Natural killer cell (primary cell): ENCODE data around the gene STAT6. TPM values are rescaled to one million over a fixed set of nuclear protein-coding genes. Genes with fewer than 3 reads are reported as not detected.

Experiments used
- ATAC-seq, 3 donors: fragments of 150-1000 bp in 2 of 3; fragments of 200-7000 bp in 1 of 3; cut with Tn5 transposase; 1 replicate in 1 of 3; 2 replicates in 2 of 3; pipeline ENCODE4 v1.10.0; 2021; ENCODE audit warnings: mild to moderate bottlenecking in 2 of 3, moderate library complexity in 2 of 3
- DNase-seq, 2 donors: peaks; one replicate each; pipeline versions ENCODE4 v3.0.0 to v3.0.0-alpha.2; 2013 to 2021; ENCODE audit warnings: mixed read lengths in 1 of 2
- H3K27ac ChIP-seq: one replicate; pipeline ENCODE4 v1.5.1; 2013; ENCODE audit warnings: mild to moderate bottlenecking, low read length
- H3K27me3 ChIP-seq: one replicate; pipeline ENCODE4 v1.6.1; 2013; ENCODE audit warnings: low read length; ENCODE audit not compliant: control insufficient read depth, insufficient read depth
- H3K36me3 ChIP-seq: one replicate; pipeline ENCODE4 v1.6.1; 2013; ENCODE audit warnings: low read length; ENCODE audit not compliant: control insufficient read depth, insufficient read depth
- H3K4me1 ChIP-seq: one replicate; pipeline ENCODE4 v1.6.1; 2013; ENCODE audit warnings: low read length; ENCODE audit not compliant: control insufficient read depth, insufficient read depth
- H3K4me3 ChIP-seq: one replicate; pipeline ENCODE4 v1.5.1; 2013; ENCODE audit warnings: low read length
- H3K9me3 ChIP-seq: one replicate; pipeline ENCODE4 v1.6.1; 2013; ENCODE audit warnings: low read length; ENCODE audit not compliant: control insufficient read depth, insufficient read depth
- H3K27ac Mint-ChIP-seq, 2 donors: one replicate each; pipeline ENCODE4 v1.8.0; 2022; ENCODE audit warnings: mild to moderate bottlenecking in 2 of 2, mixed read lengths in 2 of 2, moderate library complexity in 1 of 2
- H3K27me3 Mint-ChIP-seq, 2 donors: one replicate each; pipeline ENCODE4 v1.8.0; 2022; ENCODE audit warnings: low read depth in 2 of 2, mixed read lengths in 2 of 2
- H3K36me3 Mint-ChIP-seq: one replicate; pipeline ENCODE4 v1.8.0; 2022; ENCODE audit warnings: mixed read lengths
- H3K4me1 Mint-ChIP-seq, 2 donors: one replicate each; pipeline ENCODE4 v1.8.0; 2022; ENCODE audit warnings: mixed read lengths in 2 of 2
- H3K4me3 Mint-ChIP-seq: one replicate; pipeline ENCODE4 v1.8.0; 2022; ENCODE audit warnings: mild to moderate bottlenecking, moderate library complexity, mixed read lengths
- H3K9me3 Mint-ChIP-seq, 2 donors: one replicate each; pipeline ENCODE4 v1.8.0; 2022; ENCODE audit warnings: mixed read lengths in 2 of 2
- CTCF ChIP-seq: fragments of 200-600 bp; IDR thresholded peaks from one replicate; pipeline ENCODE4 v1.8.0; 2022; ENCODE audit warnings: antibody characterized with exemption
- WGBS: methylation state at CpG from one replicate; pipeline ENCODE4 v1.1.7; 2013; ENCODE audit warnings: missing lambda C conversion rate; ENCODE audit not compliant: insufficient coverage; 5-methylcytosine and 5-hydroxymethylcytosine counted together
- intact Hi-C: fragments of 100-400 bp; cut with micrococcal nuclease; formaldehyde crosslinking; loops from one replicate; pipeline ENCODE4 v1.14.2; 2022
- total RNA-seq, 4 donors: library from RNA; stranded (reverse); fragments of 120-200 nt in 1 of 4; gene quantifications; one replicate each; pipeline versions ENCODE4 v1.2.3 to v1.2.4, GENCODE V29; 2013 to 2022

The STAT6 gene
- total RNA-seq, 3 donors from 2014 or later (not counting 1 experiment from before 2014, with no cell fraction given), result 277 to 340 (median 319) TPM

GRCh38 chr12:57146961-57147944 is 36.1 kb upstream of the STAT6 start, which contains the start of gene LRP1-AS:
Gene LRP1-AS, minus strand, starts transcription at chr12:57147619.
- Mint-ChIP-seq H3K36me3 (no peaks in the 10 kb centered on the region), H3K4me3 (no peak within 1 kb of the TSS), H3K27me3 (no peaks in the 10 kb centered on the region), H3K9me3 (no peaks in the 10 kb centered on the region), H3K4me1 (no peaks in the 10 kb centered on the region), H3K27ac (no peak within 1 kb of the TSS)
- no peak for TF ChIP-seq CTCF
- peaks cover 15% of the 10 kb centered on the region for H3K4me1 ChIP-seq
- WGBS, result 65% methylated on average over 8 of the region's 8 CpGs
- DNase-seq (no peak), ATAC-seq (no peak)
- intact Hi-C loops, result no loop called here
- no peaks in the 10 kb centered on the region for H3K9me3 ChIP-seq
- H3K27me3 ChIP-seq, result no peaks in the 10 kb centered on the region
- H3K36me3 ChIP-seq, result no peaks in the 10 kb centered on the region
- H3K27ac ChIP-seq, result no peak within 1 kb of the TSS
- no peak within 1 kb of the TSS for H3K4me3 ChIP-seq

- no peak for ATAC-seq
- intact Hi-C loops, result no loop called here
- no peaks in the 10 kb centered on the region for H3K27me3 ChIP-seq
Observed at GRCh38 chr12:57146092-57146491, 34.9 kb upstream of the STAT6 start.

GRCh38 chr12:57145460-57146059 is 34.4 kb upstream of the STAT6 start:
- no peaks in the 10 kb centered on the region for H3K27me3 Mint-ChIP-seq
- no peak overlapping the region for H3K4me3 Mint-ChIP-seq
- H3K36me3 ChIP-seq, result no peaks in the 10 kb centered on the region
- ATAC-seq (no peak), DNase-seq (no peak)
- no peak for TF ChIP-seq CTCF
- peaks cover 10% of the 10 kb centered on the region for H3K4me1 ChIP-seq
- H3K27ac ChIP-seq, result no peak overlapping the region
- H3K4me3 ChIP-seq, result no peak overlapping the region
- H3K36me3 Mint-ChIP-seq, result no peaks in the 10 kb centered on the region
- H3K9me3 Mint-ChIP-seq, result no peaks in the 10 kb centered on the region
- intact Hi-C loops, result no loop called here
- no peaks in the 10 kb centered on the region for H3K9me3 ChIP-seq
- no peaks in the 10 kb centered on the region for H3K27me3 ChIP-seq
- WGBS, result 89% methylated on average over 10 of the region's 10 CpGs
- no peaks in the 10 kb centered on the region for H3K4me1 Mint-ChIP-seq
- H3K27ac Mint-ChIP-seq, result no peak overlapping the region

More at GRCh38 chr12:57146092-57146491, 34.9 kb upstream of the STAT6 start:
- H3K36me3 ChIP-seq, result no peaks in the 10 kb centered on the region
- Mint-ChIP-seq H3K4me3 (no peak overlapping the region), H3K36me3 (no peaks in the 10 kb centered on the region), H3K27ac (no peak overlapping the region), H3K27me3 (no peaks in the 10 kb centered on the region), H3K4me1 (no peaks in the 10 kb centered on the region), H3K9me3 (no peaks in the 10 kb centered on the region)
- no peaks in the 10 kb centered on the region for H3K9me3 ChIP-seq
- H3K4me3 ChIP-seq, result no peak overlapping the region
- H3K27ac ChIP-seq, result no peak overlapping the region
- no peak for DNase-seq
- 85% methylated on average over 2 of the region's 2 CpGs for WGBS
- H3K4me1 ChIP-seq, result peaks cover 10% of the 10 kb centered on the region
- no peak for TF ChIP-seq CTCF
